Endothelial cell of umbilical vein (primary cell): ENCODE data around the gene CTSD. TPM values are rescaled to one million over a fixed set of nuclear protein-coding genes. Genes with fewer than 3 reads are reported as not detected.

Source experiments
- BruUV-seq: library from RNA; stranded (reverse); fragments of 400-500 nt; replicated peaks from 2 replicates; lab custom pipeline; 2021; lab: Mats Ljungman, UMichigan
- CTCF ChIA-PET: fragments of 300-600, 350-600 bp; sonication (Branson Sonifier 250); formaldehyde crosslinking; loops from one replicate; lab custom pipeline; 2021; ENCODE audit warnings: antibody characterized with exemption, inconsistent platforms; lab: Charles Lee
- POLR2A ChIA-PET: fragments of 300-600, 350-600 bp; sonication (Branson Sonifier 250); formaldehyde crosslinking; loops from one replicate; lab custom pipeline; 2021; ENCODE audit warnings: antibody characterized with exemption, inconsistent platforms; lab: Charles Lee
- DNase-seq: peaks from one replicate; pipeline ENCODE4 v3.0.0-alpha.2; 2011; ENCODE audit warnings: low read depth, low spot score
- FAIRE-seq: peaks from 2 replicates; lab custom pipeline; 2011; peaks lifted over from hg19 to GRCh38; lab: Jason Lieb, UNC
- H2AFZ ChIP-seq: 2 replicates; pipeline ENCODE4 v1.6.0; 2012; ENCODE audit warnings: low read depth, low read length, control low read depth, inconsistent platforms
- H3K27ac ChIP-seq: 2 replicates; pipeline ENCODE4 v1.5.1; 2011; ENCODE audit warnings: low read depth, mild to moderate bottlenecking, control low read depth, low read length, moderate library complexity; ENCODE audit not compliant: insufficient read depth
- H3K27me3 ChIP-seq, 2 experiments: 2 replicates each; pipeline versions ENCODE4 v1.6.0 to v1.6.1; 2011; ENCODE audit warnings: low read length in 2 of 2, mixed read lengths in 1 of 2; ENCODE audit not compliant: control insufficient read depth in 2 of 2, insufficient read depth in 2 of 2
- H3K36me3 ChIP-seq, 2 experiments: 2 replicates in 1 of 2; 3 replicates in 1 of 2; pipeline ENCODE4 v1.5.1; 2011; ENCODE audit warnings: low read length in 2 of 2, mild to moderate bottlenecking in 1 of 2, moderate library complexity in 1 of 2; ENCODE audit not compliant: control insufficient read depth in 2 of 2, insufficient read depth in 2 of 2; ENCODE audit errors: extremely low read depth in 1 of 2
- H3K4me1 ChIP-seq: 3 replicates; pipeline ENCODE4 v1.5.1; 2011; ENCODE audit warnings: mild to moderate bottlenecking, low read length; ENCODE audit not compliant: control insufficient read depth, insufficient read depth; ENCODE audit errors: extremely low read depth
- H3K4me2 ChIP-seq: 2 replicates; pipeline ENCODE4 v1.6.1; 2011; ENCODE audit warnings: low read length, control low read depth, mixed read lengths; ENCODE audit not compliant: insufficient read depth
- H3K4me3 ChIP-seq, 3 experiments: fragments of 200-600 bp in 1 of 3; sonication (generic), shearing (Covaris generic) in 1 of 3; replicated peaks in 1 of 3; 2 replicates each; pipeline ENCODE4 v1.5.1; 2011 to 2016; ENCODE audit warnings: control low read depth in 3 of 3, low read length in 3 of 3, mild to moderate bottlenecking in 2 of 3, inconsistent platforms in 1 of 3, low read depth in 1 of 3, moderate library complexity in 1 of 3; ENCODE audit not compliant: insufficient read depth in 1 of 3
- H3K79me2 ChIP-seq: 2 replicates; pipeline ENCODE4 v1.6.0; 2012; ENCODE audit warnings: low read length, inconsistent platforms; ENCODE audit not compliant: control insufficient read depth, insufficient read depth
- H3K9ac ChIP-seq: replicated peaks from 2 replicates; pipeline ENCODE3; 2011; ENCODE audit warnings: low read length, control low read depth; ENCODE audit not compliant: insufficient read depth; ENCODE audit errors: extremely low read depth
- H3K9me1 ChIP-seq: replicated peaks from 3 replicates; pipeline ENCODE4 v1.6.0; 2011; ENCODE audit warnings: mild to moderate bottlenecking, low read length; ENCODE audit not compliant: control insufficient read depth, insufficient read depth; ENCODE audit errors: extremely low read depth
- H3K9me3 ChIP-seq: replicated peaks from 2 replicates; pipeline ENCODE4 v1.5.1; 2012; ENCODE audit warnings: low read length, inconsistent platforms; ENCODE audit not compliant: control insufficient read depth, insufficient read depth
- H4K20me1 ChIP-seq: replicated peaks from 2 replicates; pipeline ENCODE3; 2011; ENCODE audit warnings: mild to moderate bottlenecking, low read length; ENCODE audit not compliant: control insufficient read depth, insufficient read depth; ENCODE audit errors: extremely low read depth
- CTCF ChIP-seq, 2 donors: IDR thresholded peaks; 1 replicate in 1 of 2; 2 replicates in 1 of 2; pipeline ENCODE4 v1.5.1; 2011; ENCODE audit warnings: low read length in 2 of 2, mild to moderate bottlenecking in 2 of 2, moderate library complexity in 2 of 2, control low read depth in 1 of 2, inconsistent platforms in 1 of 2, low read depth in 1 of 2; ENCODE audit not compliant: insufficient read depth in 1 of 2; ENCODE audit errors: extremely low read depth in 1 of 2
- EZH2 ChIP-seq: IDR thresholded peaks from 2 replicates; pipeline ENCODE4 v1.6.1; 2012; ENCODE audit warnings: borderline replicate concordance, low read depth, mild to moderate bottlenecking, moderate library complexity, low read length, inconsistent platforms; ENCODE audit not compliant: severe bottlenecking
- FOS ChIP-seq: IDR thresholded peaks from 2 replicates; pipeline ENCODE4 v1.6.1; 2011; ENCODE audit warnings: mild to moderate bottlenecking, low read length, moderate library complexity, borderline replicate concordance; ENCODE audit not compliant: insufficient read depth
- GATA2 ChIP-seq: IDR thresholded peaks from 2 replicates; pipeline ENCODE4 v1.7.0; 2011; ENCODE audit warnings: low read depth, mild to moderate bottlenecking, moderate library complexity, mixed read lengths, low read length; ENCODE audit not compliant: insufficient read length, insufficient read depth
- JUN ChIP-seq: IDR thresholded peaks from 2 replicates; pipeline ENCODE4 v1.6.1; 2011; ENCODE audit warnings: borderline replicate concordance, low read depth; ENCODE audit not compliant: insufficient read length, insufficient read depth
- MYC ChIP-seq: IDR thresholded peaks from one replicate; pipeline ENCODE4 v1.6.1; 2011; ENCODE audit warnings: mild to moderate bottlenecking, low read depth, low read length
- POLR2A ChIP-seq: IDR thresholded peaks from 2 replicates; pipeline ENCODE4 v1.6.1; 2012; ENCODE audit warnings: low read depth, mild to moderate bottlenecking, control low read depth, low read length
- POLR2AphosphoS5 ChIP-seq: IDR thresholded peaks from 2 replicates; pipeline ENCODE4 v1.6.1; 2012; ENCODE audit warnings: low read depth, mild to moderate bottlenecking, control low read depth, low read length, moderate library complexity; ENCODE audit not compliant: insufficient read depth
- dilution Hi-C: fragments of 300-500 bp; cut with MboI; formaldehyde crosslinking; loops from one replicate; pipeline ENCODE4 v1.15.0; 2019; ENCODE audit warnings: low sequenced_read_pairs; ENCODE audit not compliant: extremely low pct_ligation_motif_present
- intact Hi-C: fragments of 100-400 bp; cut with micrococcal nuclease; formaldehyde crosslinking; loops from one replicate; pipeline ENCODE4 v1.10.0; 2022
- polyA plus RNA-seq, 4 experiments: library from polyadenylated mRNA; depleted of rRNA in 3 of 4; stranded (reverse) in 3 of 4; unstranded in 1 of 4; fragments of >200 nt; gene quantifications; 2 replicates each; pipeline versions ENCODE4 v1.2.1 to v1.2.3, GENCODE V29; 2011 to 2012; ENCODE audit warnings: missing spikeins in 1 of 4
- total RNA-seq: library from RNA; stranded (reverse); gene quantifications from 2 replicates; pipeline ENCODE4 v1.2.3, GENCODE V29; 2021
- TF ChIP-seq, protein P1 (sequence below): IDR thresholded peaks from 2 replicates; pipeline ENCODE4 v1.6.1; 2011; ENCODE audit not compliant: insufficient read depth, insufficient read length

CTSD gene
- total and polyA plus RNA-seq, 2 donors (not counting 3 experiments of a cell fraction or from before 2014, with no cell fraction given) = 215 to 248 TPM

- H3K9me3 ChIP-seq = no peaks in the 10 kb centered on the region
- no TSS peak for BruUV-seq
- DNase-seq (no peak), FAIRE-seq (no peak)
- ChIA-PET POLR2A (no interaction called here), CTCF (no interaction called here)
- H3K9me1 ChIP-seq = no peaks in the 10 kb centered on the region
- H3K79me2 ChIP-seq = no peaks in the 10 kb centered on the region
- no peaks in the 10 kb centered on the region for H3K4me1 ChIP-seq
- intact Hi-C loops = no loop called here
- H3K27me3 ChIP-seq = no peaks in the 10 kb centered on the region
- H4K20me1 ChIP-seq = no peaks in the 10 kb centered on the region
- no peak overlapping the region for H3K27ac ChIP-seq
- no peaks in the 10 kb centered on the region for H3K36me3 ChIP-seq
- no peak overlapping the region for H3K4me2 ChIP-seq
- no peak overlapping the region for H3K4me3 ChIP-seq
- no peak overlapping the region for H3K9ac ChIP-seq
- H2AFZ ChIP-seq = no peak overlapping the region
- dilution Hi-C loops = no loop called here
- TF ChIP-seq CTCF (IDR thresholded peaks at IDR 0.05; ENCODE audit: extremely low read depth in 1 of 2, insufficient read depth in 1 of 2, low read depth in 1 of 2, low read length in 2 of 2) (no peak), POLR2A (no peak), GATA2 (no peak), JUN (no peak), EZH2 (no peak)
These were observed 24.2 kb downstream of the CTSD start for GRCh38 chr11:1739576-1739975.

- Histone ChIP-seq H3K9me3 (no peaks in the 10 kb centered on the region), H3K27ac (no peak overlapping the region), H3K79me2 (no peaks in the 10 kb centered on the region), H3K9ac (no peak overlapping the region), H3K9me1 (no peaks in the 10 kb centered on the region), H2AFZ (no peak overlapping the region), H3K4me1 (no peaks in the 10 kb centered on the region), H3K27me3 (no peaks in the 10 kb centered on the region), H3K4me2 (no peak overlapping the region), H3K4me3 (no peak overlapping the region), H3K36me3 (no peaks in the 10 kb centered on the region), H4K20me1 (no peaks in the 10 kb centered on the region)
- intact Hi-C loops (no loop called here), dilution Hi-C loops (no loop called here)
- TF ChIP-seq EZH2 = no peak
- TF ChIP-seq POLR2AphosphoS5 = no peak
- no peak for TF ChIP-seq MYC
- no peak for TF ChIP-seq GATA2
- no peak for TF ChIP-seq CTCF (IDR thresholded peaks at IDR 0.05; ENCODE audit: extremely low read depth in 1 of 2, insufficient read depth in 1 of 2, low read depth in 1 of 2, low read length in 2 of 2)
- TF ChIP-seq, protein P1, sequence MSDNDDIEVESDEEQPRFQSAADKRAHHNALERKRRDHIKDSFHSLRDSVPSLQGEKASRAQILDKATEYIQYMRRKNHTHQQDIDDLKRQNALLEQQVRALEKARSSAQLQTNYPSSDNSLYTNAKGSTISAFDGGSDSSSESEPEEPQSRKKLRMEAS = no peak
- TF ChIP-seq JUN = no peak
- no peak for TF ChIP-seq POLR2A
- TF ChIP-seq FOS = no peak
- no TSS peak for BruUV-seq
- FAIRE-seq (no peak), DNase-seq (no peak)
- ChIA-PET CTCF (no interaction called here), POLR2A (no interaction called here)
These were observed 25.3 kb downstream of the CTSD start for GRCh38 chr11:1738380-1738779.
